RWPE1 (cell line): ENCODE data around the gene ARRDC5.
"Not testable (repeated sequence)": the region's sequence is repeated elsewhere in the genome, so short reads cannot be mapped to it uniquely, and the experiment has no call there.

ENCODE experiments used
- CTCF ChIA-PET: fragments of 350-600 bp; sonication (Branson Sonifier 250); formaldehyde crosslinking; extraction: SDS; loops from one replicate; lab custom pipeline; 2021; lab: Yijun Ruan, JAX
- POLR2A ChIA-PET: fragments of 400-600 bp; formaldehyde crosslinking; extraction: SDS; loops from one replicate; lab custom pipeline; 2020; ENCODE audit warnings: antibody characterized with exemption; ENCODE audit not compliant: low non-redundant PET; lab: Yijun Ruan, JAX
- DNase-seq: peaks from one replicate; pipeline ENCODE4 v3.0.0; 2012; ENCODE audit warnings: low spot score
- H3K27ac ChIP-seq: fragments of 450-650 bp; 2 replicates; pipeline ENCODE4 v1.5.1; 2017
- TF ChIP-seq, protein P1 (sequence below): fragments of 450-650 bp; conservative IDR thresholded peaks from 2 replicates; pipeline ENCODE4 v1.5.1; 2017; ENCODE audit warnings: low read depth, mild to moderate bottlenecking

ARRDC5 gene

DNA sequence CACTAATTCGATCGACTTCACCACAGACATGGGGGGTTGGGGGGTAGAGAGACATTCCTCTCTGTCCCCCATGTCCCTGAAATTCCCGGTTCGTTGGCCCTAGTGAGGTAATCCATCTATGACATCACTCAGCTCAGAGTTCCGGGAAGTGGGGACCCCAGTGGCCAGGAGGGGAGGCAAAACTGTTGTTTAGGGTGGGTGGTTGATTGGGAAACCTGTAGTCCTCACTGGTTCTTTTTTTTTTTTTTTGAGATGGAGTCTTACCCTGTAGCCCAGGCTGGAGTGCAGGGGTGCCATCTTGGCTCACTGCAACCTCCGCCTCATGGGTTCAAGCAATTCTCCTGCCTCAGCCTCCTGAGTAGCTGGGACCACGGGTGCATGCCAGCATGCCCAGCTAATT is at the start of gene ARRDC5:
Gene ARRDC5, minus strand, starts transcription at position 101 of the 400 bp plus-strand sequence. Its CDS starts 71 bp downstream, at position 30.
- ChIA-PET CTCF (no interaction called here), POLR2A (no interaction called here)
- TF ChIP-seq, protein P1, sequence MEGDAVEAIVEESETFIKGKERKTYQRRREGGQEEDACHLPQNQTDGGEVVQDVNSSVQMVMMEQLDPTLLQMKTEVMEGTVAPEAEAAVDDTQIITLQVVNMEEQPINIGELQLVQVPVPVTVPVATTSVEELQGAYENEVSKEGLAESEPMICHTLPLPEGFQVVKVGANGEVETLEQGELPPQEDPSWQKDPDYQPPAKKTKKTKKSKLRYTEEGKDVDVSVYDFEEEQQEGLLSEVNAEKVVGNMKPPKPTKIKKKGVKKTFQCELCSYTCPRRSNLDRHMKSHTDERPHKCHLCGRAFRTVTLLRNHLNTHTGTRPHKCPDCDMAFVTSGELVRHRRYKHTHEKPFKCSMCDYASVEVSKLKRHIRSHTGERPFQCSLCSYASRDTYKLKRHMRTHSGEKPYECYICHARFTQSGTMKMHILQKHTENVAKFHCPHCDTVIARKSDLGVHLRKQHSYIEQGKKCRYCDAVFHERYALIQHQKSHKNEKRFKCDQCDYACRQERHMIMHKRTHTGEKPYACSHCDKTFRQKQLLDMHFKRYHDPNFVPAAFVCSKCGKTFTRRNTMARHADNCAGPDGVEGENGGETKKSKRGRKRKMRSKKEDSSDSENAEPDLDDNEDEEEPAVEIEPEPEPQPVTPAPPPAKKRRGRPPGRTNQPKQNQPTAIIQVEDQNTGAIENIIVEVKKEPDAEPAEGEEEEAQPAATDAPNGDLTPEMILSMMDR, result no peak
- no peak for DNase-seq
- H3K27ac ChIP-seq, result 0 out of 2 replicates have a peak within 1 kb of the TSS, but pooled peaks have one; percentile 3

GRCh38 chr19:4951656-4952055 is 49.0 kb upstream of the ARRDC5 start:
- ChIA-PET POLR2A (no interaction called here), CTCF (no interaction called here)
- DNase-seq, result no peak
- TF ChIP-seq, protein P1, result no peak
- H3K27ac ChIP-seq, result no peak overlapping the region; the same call in 1 of the 2 replicates

- POLR2A ChIA-PET, result interaction anchor here (0.7 kb wide), 1 partner anchor 62 kb away, joined by 4 read pairs; no protein-coding TSS in a partner anchor
- H3K27ac ChIP-seq, result peak overlapping the region; percentile 30; the same call in 1 of the 2 replicates
- CTCF ChIA-PET, DNase-seq: not testable (repeated sequence)
Observed at GRCh38 chr19:4950650-4951049, 48.0 kb upstream of the ARRDC5 start.

GRCh38 chr19:4941638-4942169 is 39.0 kb upstream of the ARRDC5 start:
- CTCF ChIA-PET, POLR2A ChIA-PET, DNase-seq: not testable (repeated sequence)
- peak overlapping the region; percentile 17; the same call in 1 of the 2 replicates for H3K27ac ChIP-seq

GRCh38 chr19:4939466-4939865 is 36.8 kb upstream of the ARRDC5 start:
- ChIA-PET POLR2A (no interaction called here), CTCF (no interaction called here)
- 0 out of 2 replicates have a peak overlapping the region, but pooled peaks have one; percentile 23 for H3K27ac ChIP-seq
- TF ChIP-seq, protein P1, result no peak
- no peak for DNase-seq

GRCh38 chr19:4938461-4938860 is 35.8 kb upstream of the ARRDC5 start:
- H3K27ac ChIP-seq, result peak overlapping the region; percentile 23; the same call in 1 of the 2 replicates
- DNase-seq, POLR2A ChIA-PET: not testable (repeated sequence)
- CTCF ChIA-PET, result interaction anchor here (0.8 to 1.2 kb wide), 2 partner anchors 79 to 168 kb away, joined by 3 read pairs; no protein-coding TSS in a partner anchor

DNA sequence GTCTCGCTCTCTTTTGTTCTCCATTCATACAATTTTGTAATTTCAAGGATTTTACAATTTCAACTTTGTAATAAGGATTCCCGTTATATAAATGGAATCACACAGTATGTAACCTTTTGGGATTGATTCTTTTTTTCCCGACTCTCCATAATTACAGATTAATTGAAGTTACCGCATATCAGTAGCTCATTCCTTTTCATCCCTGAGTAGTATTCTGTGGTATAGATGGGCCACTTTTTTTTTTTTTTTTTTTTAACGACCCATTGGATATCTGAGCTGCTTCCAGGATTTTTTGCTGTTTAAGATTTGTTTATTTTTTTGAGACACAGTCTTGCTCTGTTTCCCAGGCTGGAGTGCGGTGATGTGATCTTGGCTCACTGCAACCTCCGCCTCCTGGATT is 34.4 kb upstream of the ARRDC5 start:
- ChIA-PET POLR2A (no interaction called here), CTCF (no interaction called here)
- DNase-seq, result no peak
- 0 out of 2 replicates have a peak overlapping the region, but pooled peaks have one; percentile 28 for H3K27ac ChIP-seq
- TF ChIP-seq, protein P1, result no peak

DNA sequence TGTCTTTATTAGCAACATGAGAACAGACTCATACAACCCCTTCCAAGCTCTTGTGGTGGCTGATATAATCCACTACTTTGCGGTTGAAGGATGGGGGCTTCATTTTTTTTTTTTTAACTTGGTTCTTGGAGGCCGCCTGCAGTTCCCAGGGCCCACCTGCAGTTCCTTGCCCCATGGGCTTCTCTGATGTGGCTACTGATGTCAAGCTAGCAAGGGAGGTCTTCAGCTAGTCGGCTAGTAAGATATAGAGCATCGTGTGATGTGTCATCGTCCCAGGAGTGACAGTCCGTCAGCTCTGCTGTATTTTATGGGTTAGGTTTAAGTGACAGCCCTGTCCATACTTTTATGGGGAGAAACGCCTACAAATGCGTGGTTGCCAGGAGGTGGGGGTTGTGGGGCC is 32.7 kb upstream of the ARRDC5 start:
- DNase-seq, result no peak
- peak overlapping the region; percentile 72 for H3K27ac ChIP-seq

More for the DNA sequence above, 32.7 kb upstream of the ARRDC5 start:
- TF ChIP-seq, protein P1, result no peak
- CTCF ChIA-PET, result no interaction called here
- POLR2A ChIA-PET, result no interaction called here
